ENCODE results near the gene ZNF578. TPM values are rescaled to one million over a fixed set of nuclear protein-coding genes. Genes with fewer than 3 reads are reported as not detected.
"Not testable (repeated sequence)": the region's sequence is repeated elsewhere in the genome, so short reads cannot be mapped to it uniquely, and the experiment has no call there.

ZNF578 gene
- total RNA-seq, 1 experiment from 2014 or later = 3.7 TPM

GRCh38 chr19:52558732-52559445, 105.5 kb downstream of the ZNF578 start:
- not testable (repeated sequence) for DNase-seq (ENCODE audit: low read depth)

GRCh38 chr19:52561611-52562010, 108.3 kb downstream of the ZNF578 start:
- DNase-seq (ENCODE audit: low read depth) = not testable (repeated sequence)

Other genes with a start within 250 kb of the ZNF578 start
- gene ZNF766, start 184.0 kb upstream of the ZNF578 start, total RNA-seq (2014; rRNA removed; shearing (Covaris generic)) = 23.9 and 24.6 TPM in 2 replicates
- gene ZNF480, start 156.4 kb upstream of the ZNF578 start, total RNA-seq (2014; rRNA removed; shearing (Covaris generic)) = 10.2 and 13.6 TPM in 2 replicates
- gene ZNF610, start 117.3 kb upstream of the ZNF578 start, total RNA-seq (2014; rRNA removed; shearing (Covaris generic)) = 3.5 and 4.5 TPM in 2 replicates
- gene ZNF880, start 83.6 kb upstream of the ZNF578 start, total RNA-seq (2014; rRNA removed; shearing (Covaris generic)) = 16.5 and 17.0 TPM in 2 replicates
- 20.1 and 28.4 TPM in 2 replicates for gene ZNF528, start 55.7 kb upstream of the ZNF578 start, total RNA-seq (2014; rRNA removed; shearing (Covaris generic))
- not detected in 2 replicates for gene ZNF534, start 24.4 kb upstream of the ZNF578 start, total RNA-seq (2014; rRNA removed; shearing (Covaris generic))
- 13.3 and 19.9 TPM in 2 replicates for gene ZNF808, start 74.1 kb downstream of the ZNF578 start, total RNA-seq (2014; rRNA removed; shearing (Covaris generic))
- gene ZNF701, start 116.7 kb downstream of the ZNF578 start, total RNA-seq (2014; rRNA removed; shearing (Covaris generic)) = 5.2 and 13.4 TPM in 2 replicates
- gene ZNF83, start 184.8 kb downstream of the ZNF578 start, total RNA-seq (2014; rRNA removed; shearing (Covaris generic)) = 27.1 and 54.4 TPM in 2 replicates

Data from M059J (cell line).